Testis (tissue), 2 donors: ENCODE data around the gene SPEM2.

Source experiments
- POLR2A ChIP-seq: fragments of 450-650 bp; IDR thresholded peaks from one replicate; pipeline ENCODE4 v1.6.1; 2017; ENCODE audit warnings: antibody characterized with exemption, mild to moderate bottlenecking, moderate library complexity
- TF ChIP-seq, protein P1 (sequence below), 3 experiments: fragments of 450-650 bp in 2 of 3; fragments of 200-600 bp in 1 of 3; sonication (generic) in 1 of 3; IDR thresholded peaks; one replicate each; pipeline ENCODE4 v1.5.1; 2016 to 2019; ENCODE audit warnings: antibody characterized with exemption in 3 of 3, mild to moderate bottlenecking in 2 of 3, moderate library complexity in 1 of 3

DNA sequence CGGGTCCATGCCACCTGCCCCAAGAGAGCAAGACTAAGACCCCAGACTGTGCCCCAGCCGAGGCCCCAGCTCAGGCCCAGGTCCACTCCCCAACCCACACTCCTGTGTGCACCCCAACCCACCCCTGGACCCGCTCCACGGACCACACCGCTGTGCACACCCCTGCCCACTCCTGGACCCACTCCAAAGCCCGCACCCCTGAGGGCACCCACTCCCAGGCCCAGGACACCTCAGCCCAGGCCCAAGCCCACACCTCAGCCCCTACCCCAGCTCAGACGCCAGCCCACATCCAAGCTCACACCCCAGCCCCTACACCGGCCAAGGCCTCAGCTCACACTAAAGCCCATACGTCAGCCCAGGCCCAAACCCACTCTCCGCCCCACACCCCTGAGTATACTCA lies 4.3 kb downstream of the SPEM2 start:
- TF ChIP-seq, protein P1, sequence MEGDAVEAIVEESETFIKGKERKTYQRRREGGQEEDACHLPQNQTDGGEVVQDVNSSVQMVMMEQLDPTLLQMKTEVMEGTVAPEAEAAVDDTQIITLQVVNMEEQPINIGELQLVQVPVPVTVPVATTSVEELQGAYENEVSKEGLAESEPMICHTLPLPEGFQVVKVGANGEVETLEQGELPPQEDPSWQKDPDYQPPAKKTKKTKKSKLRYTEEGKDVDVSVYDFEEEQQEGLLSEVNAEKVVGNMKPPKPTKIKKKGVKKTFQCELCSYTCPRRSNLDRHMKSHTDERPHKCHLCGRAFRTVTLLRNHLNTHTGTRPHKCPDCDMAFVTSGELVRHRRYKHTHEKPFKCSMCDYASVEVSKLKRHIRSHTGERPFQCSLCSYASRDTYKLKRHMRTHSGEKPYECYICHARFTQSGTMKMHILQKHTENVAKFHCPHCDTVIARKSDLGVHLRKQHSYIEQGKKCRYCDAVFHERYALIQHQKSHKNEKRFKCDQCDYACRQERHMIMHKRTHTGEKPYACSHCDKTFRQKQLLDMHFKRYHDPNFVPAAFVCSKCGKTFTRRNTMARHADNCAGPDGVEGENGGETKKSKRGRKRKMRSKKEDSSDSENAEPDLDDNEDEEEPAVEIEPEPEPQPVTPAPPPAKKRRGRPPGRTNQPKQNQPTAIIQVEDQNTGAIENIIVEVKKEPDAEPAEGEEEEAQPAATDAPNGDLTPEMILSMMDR (IDR thresholded peaks at IDR 0.05), result no peak
- TF ChIP-seq POLR2A, result no peak
